GM18858 (cell line): ENCODE results near the gene STH.

Experiments used
- ATAC-seq: cut with Tn5 transposase; IDR thresholded peaks from one replicate; pipeline ENCODE4 v1.9.1; 2021; ENCODE audit not compliant: unreplicated experiment

The STH gene

DNA sequence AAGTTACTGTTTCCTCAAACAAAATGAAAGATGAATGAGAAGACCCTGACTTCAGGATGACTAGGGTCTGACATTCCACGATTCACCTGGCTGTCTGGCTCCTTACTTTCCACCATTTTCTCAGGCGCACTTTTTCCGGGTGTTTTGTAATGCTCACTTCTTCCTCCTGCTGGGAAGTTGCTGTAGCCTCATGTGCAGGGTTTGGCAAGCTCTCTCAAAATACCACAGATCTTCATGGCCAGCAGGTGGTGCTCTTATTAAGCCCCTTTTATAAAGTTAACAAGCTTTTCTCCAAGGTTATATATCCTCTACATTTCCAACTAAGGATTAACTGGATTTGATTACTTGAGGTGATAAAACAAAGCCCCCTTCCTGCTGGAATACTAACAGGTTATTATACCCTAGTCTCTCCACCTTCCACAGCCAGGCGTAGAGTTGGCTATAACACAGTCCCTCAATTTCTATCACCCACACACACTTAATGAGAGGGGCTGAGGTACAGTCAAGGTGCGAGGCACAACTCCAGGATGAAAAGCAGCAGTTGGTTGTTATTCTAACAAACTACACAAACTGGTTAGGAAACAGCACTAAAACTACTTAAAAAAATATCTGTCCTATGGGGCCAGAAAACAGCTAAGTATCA is 45.4 kb downstream of the STH start:
- ATAC-seq: no peak

GRCh38 chr17:46044989-46045388 is 45.9 kb downstream of the STH start:
- ATAC-seq: no peak

DNA sequence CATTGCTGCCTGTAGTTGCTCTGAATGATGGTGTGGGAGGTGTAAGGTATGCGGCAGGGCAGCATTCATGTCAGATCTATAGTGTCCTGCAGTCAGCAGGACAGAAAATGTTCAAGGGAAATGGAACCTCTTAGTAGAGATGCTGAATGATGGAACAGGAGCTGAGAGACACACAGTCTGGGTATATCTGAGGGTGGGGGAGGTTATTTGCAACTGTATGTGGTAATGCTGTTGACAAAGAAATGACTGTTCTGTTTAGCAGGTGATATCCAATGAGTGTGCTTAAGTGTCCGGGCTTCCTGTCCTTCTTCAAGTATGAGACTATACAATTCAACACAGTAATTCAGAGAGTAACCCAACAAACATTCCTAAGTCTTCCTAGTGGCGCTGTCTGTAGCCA is 46.6 kb downstream of the STH start:
- ATAC-seq: no peak

GRCh38 chr17:46046957-46047356 is 47.9 kb downstream of the STH start:
- no peak for ATAC-seq

GRCh38 chr17:46047398-46047797 is 48.3 kb downstream of the STH start:
- ATAC-seq: no peak

- no peak for ATAC-seq
These were observed 48.8 kb downstream of the STH start for GRCh38 chr17:46047856-46048255.
